ENCODE data around the gene BOLA2. TPM values are rescaled to one million over a fixed set of nuclear protein-coding genes. Genes with fewer than 3 reads are reported as not detected.
"Not testable (repeated sequence)": the region's sequence is repeated elsewhere in the genome, so short reads cannot be mapped to it uniquely, and the experiment has no call there.

BOLA2 gene
- total RNA-seq, 2 experiments from 2014 or later = 11.9 to 12.4 TPM

- H3K27me3 Mint-ChIP-seq (ENCODE audit: low read depth); H3K9me3 Mint-ChIP-seq; H3K36me3 Mint-ChIP-seq (ENCODE audit: low read depth); H3K27ac Mint-ChIP-seq; intact Hi-C loops (cut with micrococcal nuclease); CTCF ChIA-PET; DNase-seq; H3K4me3 Mint-ChIP-seq; H3K4me1 Mint-ChIP-seq (ENCODE audit: low read depth): not testable (repeated sequence)
These were observed 28.8 kb downstream of the BOLA2 start for GRCh38 chr16:29425390-29425789.

- H3K36me3 Mint-ChIP-seq (ENCODE audit: low read depth); H3K27me3 Mint-ChIP-seq (ENCODE audit: low read depth); H3K4me1 Mint-ChIP-seq (ENCODE audit: low read depth); H3K9me3 Mint-ChIP-seq; H3K27ac Mint-ChIP-seq; DNase-seq; H3K4me3 Mint-ChIP-seq; intact Hi-C loops (cut with micrococcal nuclease); CTCF ChIA-PET: not testable (repeated sequence)
These were observed 30.6 kb downstream of the BOLA2 start for GRCh38 chr16:29423587-29423986.

DNA sequence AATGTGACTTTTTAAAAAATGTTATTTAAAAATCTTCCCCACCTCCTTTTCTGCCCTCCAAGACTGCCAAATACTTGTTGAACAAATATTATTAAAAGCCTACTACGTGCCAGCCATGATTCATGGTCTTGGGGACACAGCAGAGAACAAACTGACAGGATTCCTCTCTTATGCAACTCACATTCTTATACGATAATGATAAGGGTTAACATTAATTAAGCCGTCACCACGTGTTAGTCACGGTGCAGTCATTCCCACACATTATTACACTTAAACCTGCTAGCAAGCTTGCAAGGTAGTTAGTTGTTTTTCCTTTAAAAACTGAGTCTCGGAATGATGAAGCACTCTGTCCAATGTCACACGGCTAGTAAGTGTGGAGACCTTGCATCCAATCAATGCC lies 48.9 kb downstream of the BOLA2 start:
- H3K4me3 Mint-ChIP-seq; H3K36me3 Mint-ChIP-seq (ENCODE audit: low read depth); DNase-seq; H3K27me3 Mint-ChIP-seq (ENCODE audit: low read depth); CTCF ChIA-PET; intact Hi-C loops (cut with micrococcal nuclease); H3K9me3 Mint-ChIP-seq; H3K4me1 Mint-ChIP-seq (ENCODE audit: low read depth); H3K27ac Mint-ChIP-seq: not testable (repeated sequence)

Other genes with a start within 250 kb of the BOLA2 start
- gene NPIPB11, start 47.6 kb downstream of the BOLA2 start, total RNA-seq = 1 to 10 TPM; 1.2 TPM
- gene SLX1B, start 182 bp upstream of the BOLA2 start, total RNA-seq = 10 to 100 TPM; 73.2 to 84.2 TPM
- 1 to 10 TPM in 1 of 2 experiments, under 1 TPM in 1; 0.91 to 1.8 TPM for gene SULT1A4, start 5.6 kb upstream of the BOLA2 start, total RNA-seq
- 10 to 100 TPM; 42.1 to 47.3 TPM for gene NPIPB12, start 52.1 kb upstream of the BOLA2 start, total RNA-seq
- 10 to 100 TPM; 51.9 to 53.2 TPM for gene SPN, start 208.9 kb upstream of the BOLA2 start, total RNA-seq
- 1 to 10 TPM; 8.3 to 9.2 TPM for gene QPRT, start 224.8 kb upstream of the BOLA2 start, total RNA-seq